OCI-LY3 (cell line): Measurements from ENCODE around the gene PATE1.

Experiments used
- H2AFZ ChIP-seq: fragments of 200-600, 300-600 bp; shearing (Covaris generic); 2 replicates; pipeline ENCODE4 v1.6.0; 2014; ENCODE audit warnings: antibody characterized with exemption, low read depth, low read length
- H3K27ac ChIP-seq: fragments of 200-600, 300-600 bp; sonication (generic); 2 replicates; pipeline ENCODE4 v1.5.1; 2014; ENCODE audit warnings: mild to moderate bottlenecking, low read length, moderate library complexity, mixed read lengths
- H3K27me3 ChIP-seq: fragments of 200-600, 300-600 bp; sonication (generic); 2 replicates; pipeline ENCODE4 v1.6.1; 2014; ENCODE audit warnings: low read depth, low read length, mixed read lengths
- H3K36me3 ChIP-seq: fragments of 200-600, 300-600 bp; sonication (generic); replicated peaks from 2 replicates; pipeline ENCODE3; 2014; ENCODE audit warnings: low read depth, low read length, mixed read lengths
- H3K4me1 ChIP-seq: fragments of 300-600, 200-600 bp; sonication (generic); 2 replicates; pipeline ENCODE4 v1.6.1; 2014; ENCODE audit warnings: low read length, mixed read lengths
- H3K4me2 ChIP-seq: fragments of 200-600, 300-600 bp; sonication (generic); 2 replicates; pipeline ENCODE4 v1.6.1; 2014; ENCODE audit warnings: low read length, mixed read lengths
- H3K4me3 ChIP-seq: fragments of 300-600, 200-600 bp; sonication (generic); 2 replicates; pipeline ENCODE4 v1.5.1; 2014; ENCODE audit warnings: antibody characterized with exemption, mild to moderate bottlenecking, low read length, moderate library complexity
- H3K79me2 ChIP-seq: fragments of 300-600, 200-600 bp; shearing (Covaris generic); 2 replicates; pipeline ENCODE4 v1.6.1; 2014; ENCODE audit warnings: mild to moderate bottlenecking, low read length, mixed read lengths
- H3K9ac ChIP-seq: fragments of 300-600, 200-600 bp; shearing (Covaris generic); 2 replicates; pipeline ENCODE4 v1.6.0; 2014; ENCODE audit warnings: mild to moderate bottlenecking, low read length, moderate library complexity
- H3K9me3 ChIP-seq: fragments of 200-600, 300-600 bp; shearing (Covaris generic); 2 replicates; pipeline ENCODE4 v1.6.1; 2014; ENCODE audit warnings: low read length, mixed read lengths; ENCODE audit not compliant: insufficient read depth
- H4K20me1 ChIP-seq: fragments of 200-600, 300-600 bp; sonication (generic); 2 replicates; pipeline ENCODE4 v1.6.1; 2016; ENCODE audit warnings: low read length, mixed read lengths; ENCODE audit not compliant: insufficient read depth
- EZH2phosphoT487 ChIP-seq: fragments of 200-600 bp; shearing (Covaris generic); IDR thresholded peaks from 2 replicates; pipeline ENCODE4 v1.6.1; 2018; ENCODE audit warnings: antibody characterized with exemption, mixed run types, low read depth
- TF ChIP-seq, protein P1 (sequence below): fragments of 200-600, 300-600 bp; sonication (generic); IDR thresholded peaks from 2 replicates; pipeline ENCODE4 v1.5.1; 2014; ENCODE audit warnings: antibody characterized with exemption, low read length, low read depth

PATE1 gene

DNA sequence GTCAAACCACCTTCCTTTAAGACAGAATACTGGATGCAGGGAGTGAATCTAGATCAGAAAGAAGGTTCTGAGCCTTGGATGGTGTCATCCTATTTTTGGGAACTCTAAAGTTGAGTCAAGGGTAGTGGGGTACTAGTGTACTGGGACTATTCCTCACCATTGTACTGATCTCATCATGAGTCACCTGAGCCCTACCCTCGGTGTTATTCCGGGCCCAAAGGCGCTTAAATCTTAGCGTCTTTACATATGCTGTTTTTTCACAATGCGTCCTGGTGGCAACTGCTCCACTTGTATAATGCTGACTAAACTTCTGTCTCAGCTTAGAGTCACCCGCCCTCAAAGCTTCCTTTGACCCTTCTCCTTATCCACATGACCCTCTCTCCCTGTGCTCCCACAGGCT lies 25.3 kb upstream of the PATE1 start:
- no peaks in the 10 kb centered on the region for H3K79me2 ChIP-seq
- H3K36me3 ChIP-seq = no peaks in the 10 kb centered on the region
- TF ChIP-seq, protein P1, sequence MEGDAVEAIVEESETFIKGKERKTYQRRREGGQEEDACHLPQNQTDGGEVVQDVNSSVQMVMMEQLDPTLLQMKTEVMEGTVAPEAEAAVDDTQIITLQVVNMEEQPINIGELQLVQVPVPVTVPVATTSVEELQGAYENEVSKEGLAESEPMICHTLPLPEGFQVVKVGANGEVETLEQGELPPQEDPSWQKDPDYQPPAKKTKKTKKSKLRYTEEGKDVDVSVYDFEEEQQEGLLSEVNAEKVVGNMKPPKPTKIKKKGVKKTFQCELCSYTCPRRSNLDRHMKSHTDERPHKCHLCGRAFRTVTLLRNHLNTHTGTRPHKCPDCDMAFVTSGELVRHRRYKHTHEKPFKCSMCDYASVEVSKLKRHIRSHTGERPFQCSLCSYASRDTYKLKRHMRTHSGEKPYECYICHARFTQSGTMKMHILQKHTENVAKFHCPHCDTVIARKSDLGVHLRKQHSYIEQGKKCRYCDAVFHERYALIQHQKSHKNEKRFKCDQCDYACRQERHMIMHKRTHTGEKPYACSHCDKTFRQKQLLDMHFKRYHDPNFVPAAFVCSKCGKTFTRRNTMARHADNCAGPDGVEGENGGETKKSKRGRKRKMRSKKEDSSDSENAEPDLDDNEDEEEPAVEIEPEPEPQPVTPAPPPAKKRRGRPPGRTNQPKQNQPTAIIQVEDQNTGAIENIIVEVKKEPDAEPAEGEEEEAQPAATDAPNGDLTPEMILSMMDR = no peak
- TF ChIP-seq EZH2phosphoT487 = no peak
- no peaks in the 10 kb centered on the region for H4K20me1 ChIP-seq
- H3K9ac ChIP-seq = no peak overlapping the region
- no peak overlapping the region for H3K4me2 ChIP-seq
- no peaks in the 10 kb centered on the region for H3K9me3 ChIP-seq
- H3K27me3 ChIP-seq = peaks cover 4% of the 10 kb centered on the region; the same call in 1 of the 2 replicates
- no peak overlapping the region for H3K4me3 ChIP-seq
- H3K4me1 ChIP-seq = no peaks in the 10 kb centered on the region
- no peak overlapping the region for H2AFZ ChIP-seq
- no peak overlapping the region for H3K27ac ChIP-seq

DNA sequence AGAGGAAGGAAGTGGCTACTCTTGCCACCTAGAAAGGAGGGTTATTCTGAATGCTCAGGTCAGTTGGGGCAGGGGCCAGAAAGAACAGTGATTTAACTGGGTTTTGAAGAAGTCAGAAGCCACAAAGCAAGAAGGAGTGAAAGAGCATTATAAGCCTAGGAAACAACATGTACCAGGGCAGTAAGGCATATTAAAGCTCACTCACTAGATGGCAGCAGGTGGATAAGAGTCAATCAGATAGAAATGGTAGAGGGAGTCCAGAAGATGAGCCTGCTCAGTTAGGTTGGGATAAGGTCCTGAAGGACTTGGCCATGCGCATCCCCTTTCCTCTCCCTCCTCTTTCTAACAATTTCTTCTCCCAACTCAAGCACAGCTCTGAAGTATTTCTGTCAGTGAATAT lies 22.0 kb upstream of the PATE1 start:
- H3K27ac ChIP-seq = no peak overlapping the region

DNA sequence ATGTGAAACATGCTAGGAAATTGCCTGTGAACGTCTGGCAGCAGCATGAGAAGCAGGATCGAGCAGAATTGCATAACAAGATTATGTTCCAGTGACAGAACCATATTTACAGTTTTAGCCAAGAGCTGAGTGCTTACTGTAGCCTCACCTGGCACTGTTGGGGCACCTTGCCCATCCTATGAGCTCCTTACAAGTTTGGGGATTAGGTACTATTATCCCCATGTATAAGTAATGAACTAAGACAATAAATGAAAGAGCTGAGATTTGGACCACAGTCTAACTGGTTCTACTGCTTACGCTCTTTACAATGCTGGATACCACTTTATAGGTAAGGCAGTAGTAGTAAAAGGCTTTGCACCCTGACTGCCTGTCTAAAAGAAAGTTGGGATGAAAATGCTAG lies 17.1 kb upstream of the PATE1 start:
- Histone ChIP-seq H3K27ac (no peak overlapping the region), H3K4me3 (no peak overlapping the region), H3K27me3 (peaks cover 16% of the 10 kb centered on the region), H4K20me1 (no peaks in the 10 kb centered on the region), H3K36me3 (no peaks in the 10 kb centered on the region), H3K9me3 (no peaks in the 10 kb centered on the region), H3K4me1 (peaks cover 9% of the 10 kb centered on the region), H2AFZ (no peak overlapping the region), H3K9ac (no peak overlapping the region), H3K4me2 (no peak overlapping the region), H3K79me2 (no peaks in the 10 kb centered on the region)
- no peak for TF ChIP-seq EZH2phosphoT487
- TF ChIP-seq, protein P1 = no peak

More for the DNA sequence above, 22.0 kb upstream of the PATE1 start:
- H3K79me2 ChIP-seq = no peaks in the 10 kb centered on the region
- peaks cover 4% of the 10 kb centered on the region; the same call in 1 of the 2 replicates for H3K27me3 ChIP-seq
- H3K4me2 ChIP-seq = no peak overlapping the region
- H4K20me1 ChIP-seq = no peaks in the 10 kb centered on the region
- H3K9me3 ChIP-seq = no peaks in the 10 kb centered on the region
- H3K4me3 ChIP-seq = no peak overlapping the region
- TF ChIP-seq, protein P1 = peak; percentile 56
- no peak for TF ChIP-seq EZH2phosphoT487
- no peak overlapping the region for H2AFZ ChIP-seq
- H3K9ac ChIP-seq = no peak overlapping the region
- H3K36me3 ChIP-seq = no peaks in the 10 kb centered on the region
- H3K4me1 ChIP-seq = peaks cover 9% of the 10 kb centered on the region

DNA sequence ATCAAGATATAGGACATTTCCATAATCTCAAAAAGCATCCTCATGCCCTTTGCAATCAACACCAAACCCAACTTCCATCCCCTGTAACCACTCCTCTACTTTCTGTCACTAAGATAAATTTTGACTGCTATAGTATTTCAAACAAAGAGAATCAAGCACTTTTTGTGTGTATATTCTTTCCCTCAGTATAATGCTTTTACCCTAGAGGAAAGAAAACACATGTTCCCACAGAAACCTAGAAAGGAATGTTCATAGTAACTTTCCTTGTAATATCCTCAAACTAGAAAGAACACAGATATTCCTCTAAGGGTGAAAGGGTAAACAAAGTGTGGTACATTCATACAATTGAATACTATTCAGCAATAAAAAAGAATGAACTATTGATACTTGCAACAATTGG lies 5.5 kb upstream of the PATE1 start:
- TF ChIP-seq EZH2phosphoT487 = no peak
- TF ChIP-seq, protein P1 = no peak
- H3K79me2 ChIP-seq = no peaks in the 10 kb centered on the region
- H3K9ac ChIP-seq = no peak overlapping the region
- H3K27ac ChIP-seq = no peak overlapping the region
- H3K27me3 ChIP-seq = peaks cover 34% of the 10 kb centered on the region
- H3K4me3 ChIP-seq = no peak overlapping the region
- H3K9me3 ChIP-seq = no peaks in the 10 kb centered on the region
- no peak overlapping the region for H3K4me2 ChIP-seq
- H2AFZ ChIP-seq = no peak overlapping the region
- H3K36me3 ChIP-seq = no peaks in the 10 kb centered on the region
- H4K20me1 ChIP-seq = no peaks in the 10 kb centered on the region
- H3K4me1 ChIP-seq = no peaks in the 10 kb centered on the region
